Erythroblast (primary cell): ENCODE results near the gene HMOX1.

Source experiments
- GATA1 ChIP-seq: IDR thresholded peaks from 2 replicates; pipeline ENCODE4 v1.6.1; 2011; ENCODE audit warnings: low read depth, mild to moderate bottlenecking, control low read depth, low read length, moderate library complexity
- POLR2A ChIP-seq: IDR thresholded peaks from 2 replicates; pipeline ENCODE4 v1.6.1; 2011; ENCODE audit warnings: mild to moderate bottlenecking, low read length

DNA sequence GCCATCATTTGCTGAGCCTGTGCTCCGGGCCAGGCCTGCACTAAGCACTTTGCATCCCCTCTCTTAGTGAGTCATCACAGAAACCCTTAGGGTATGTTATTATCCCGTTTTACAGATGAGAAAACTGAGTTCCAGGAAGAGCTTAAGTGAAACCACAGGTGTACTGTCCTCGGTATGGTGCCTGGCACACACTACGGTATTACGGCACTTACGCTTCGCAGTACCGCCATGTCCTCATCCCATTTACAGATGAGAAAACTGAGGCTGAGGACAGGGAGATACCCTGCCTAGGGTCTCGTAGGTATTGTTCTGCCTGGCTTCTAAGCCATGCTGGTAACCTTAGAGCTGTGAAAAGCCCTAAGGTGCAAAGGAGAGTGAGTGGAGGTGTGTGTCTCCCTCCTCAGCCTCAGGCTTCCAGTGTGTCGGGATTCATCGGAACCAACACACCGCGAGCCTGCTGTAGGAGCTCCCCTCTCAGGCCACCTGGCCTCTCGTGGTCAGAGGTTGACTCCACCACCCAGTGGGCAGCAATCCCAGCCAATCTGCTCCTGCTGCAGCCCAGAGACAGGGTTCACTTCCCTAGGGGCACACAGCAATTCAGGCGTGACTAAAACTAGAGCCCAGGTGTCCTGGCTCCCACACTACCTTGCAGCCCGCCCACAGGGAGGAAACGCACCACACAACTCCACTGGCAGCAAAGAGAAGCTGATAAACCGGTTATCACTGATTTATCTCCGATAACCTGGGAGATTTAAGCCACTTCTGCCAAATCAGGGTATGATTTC lies 39.6 kb upstream of the HMOX1 start:
- no peak for TF ChIP-seq POLR2A
- no peak for TF ChIP-seq GATA1
